Loucy (cell line): Measurements from ENCODE around the gene TMEM191C.
"Not testable (repeated sequence)": the region's sequence is repeated elsewhere in the genome, so short reads cannot be mapped to it uniquely, and the experiment has no call there.

Source experiments
- H2AFZ ChIP-seq: fragments of 200-600 bp; sonication (generic); 2 replicates; pipeline ENCODE4 v1.6.0; 2016; ENCODE audit warnings: antibody characterized with exemption, mild to moderate bottlenecking, low read length, moderate library complexity
- H3F3A ChIP-seq: fragments of 200-600 bp; 2 replicates; pipeline ENCODE4 v1.6.0; 2016; ENCODE audit warnings: antibody characterized with exemption, low read depth, mild to moderate bottlenecking
- H3K27me3 ChIP-seq: fragments of 200-600 bp; sonication (generic); 2 replicates; pipeline ENCODE4 v1.6.1; 2014; ENCODE audit warnings: low read length, mild to moderate bottlenecking; ENCODE audit not compliant: insufficient read depth, poor library complexity, severe bottlenecking
- H3K36me3 ChIP-seq: fragments of 200-600 bp; sonication (generic); 2 replicates; pipeline ENCODE4 v1.6.1; 2016; ENCODE audit warnings: low read length; ENCODE audit not compliant: insufficient read depth
- H3K4me1 ChIP-seq: fragments of 200-600 bp; sonication (generic); 2 replicates; pipeline ENCODE4 v1.5.1; 2014; ENCODE audit warnings: low read length, mild to moderate bottlenecking; ENCODE audit not compliant: insufficient read depth, poor library complexity, severe bottlenecking
- H3K4me2 ChIP-seq: fragments of 200-600 bp; sonication (generic); 2 replicates; pipeline ENCODE4 v1.6.0; 2014; ENCODE audit warnings: antibody characterized with exemption, low read length, low read depth, mild to moderate bottlenecking; ENCODE audit not compliant: poor library complexity, severe bottlenecking
- H3K4me3 ChIP-seq: fragments of 200-600 bp; sonication (generic); 2 replicates; pipeline ENCODE4 v1.5.1; 2014; ENCODE audit warnings: low read length, mild to moderate bottlenecking, mixed read lengths; ENCODE audit not compliant: poor library complexity, severe bottlenecking
- H3K79me2 ChIP-seq: fragments of 200-600 bp; sonication (generic); 2 replicates; pipeline ENCODE4 v1.6.1; 2014; ENCODE audit warnings: low read length; ENCODE audit not compliant: insufficient read depth
- H3K9ac ChIP-seq: fragments of 200-600 bp; sonication (generic); 2 replicates; pipeline ENCODE4 v1.6.0; 2014; ENCODE audit warnings: mild to moderate bottlenecking, low read depth, low read length, moderate library complexity; ENCODE audit not compliant: poor library complexity, severe bottlenecking
- H3K9me2 ChIP-seq: fragments of 200-600 bp; sonication (generic); replicated peaks from 2 replicates; pipeline ENCODE4 v1.6.1; 2016; ENCODE audit warnings: low read depth, low read length, mixed read lengths
- H3K9me3 ChIP-seq: fragments of 200-600 bp; sonication (generic); 2 replicates; pipeline ENCODE4 v1.6.1; 2014; ENCODE audit warnings: mild to moderate bottlenecking, antibody characterized with exemption, low read length, low read depth; ENCODE audit not compliant: insufficient read depth
- H4K20me1 ChIP-seq: fragments of 200-600 bp; sonication (generic); 2 replicates; pipeline ENCODE4 v1.6.0; 2014; ENCODE audit warnings: antibody characterized with exemption, low read length, mild to moderate bottlenecking; ENCODE audit not compliant: insufficient read depth, poor library complexity, severe bottlenecking
- CTCF ChIP-seq: fragments of 200-600 bp; sonication (generic); conservative IDR thresholded peaks from 2 replicates; pipeline ENCODE4 v1.5.1; 2014; ENCODE audit warnings: mild to moderate bottlenecking, antibody characterized with exemption, low read length
- EZH2phosphoT487 ChIP-seq: fragments of 200-600 bp; IDR thresholded peaks from 2 replicates; pipeline ENCODE4 v1.6.1; 2018; ENCODE audit warnings: antibody characterized with exemption, mild to moderate bottlenecking, moderate library complexity, borderline replicate concordance

TMEM191C gene

GRCh38 chr22:21455334-21456089 is 11.7 kb upstream of the TMEM191C start:
- Histone ChIP-seq H3K27me3 (no peaks in the 10 kb centered on the region), H3K4me2 (no peak overlapping the region), H3K4me1 (no peaks in the 10 kb centered on the region), H3K4me3 (no peak overlapping the region), H3K79me2 (no peaks in the 10 kb centered on the region), H3K9ac (no peak overlapping the region), H4K20me1 (no peaks in the 10 kb centered on the region), H3K36me3 (0 out of 2 replicates have a peak, but pooled peaks cover 2% of the 10 kb centered on the region), H3K9me2 (no peaks in the 10 kb centered on the region), H3K9me3 (no peaks in the 10 kb centered on the region), H2AFZ (no peak overlapping the region), H3F3A (no peaks in the 10 kb centered on the region)
- no peak for TF ChIP-seq CTCF
- TF ChIP-seq EZH2phosphoT487: no peak

GRCh38 chr22:21457023-21457787 is 10.0 kb upstream of the TMEM191C start:
- no peaks in the 10 kb centered on the region for H3K36me3 ChIP-seq
- H3K4me2 ChIP-seq: no peak overlapping the region
- H3K9me3 ChIP-seq: no peaks in the 10 kb centered on the region
- H4K20me1 ChIP-seq: no peaks in the 10 kb centered on the region
- no peaks in the 10 kb centered on the region for H3K4me1 ChIP-seq
- no peaks in the 10 kb centered on the region for H3K79me2 ChIP-seq
- H3K4me3 ChIP-seq: no peak overlapping the region
- no peaks in the 10 kb centered on the region for H3F3A ChIP-seq
- TF ChIP-seq CTCF (no peak), EZH2phosphoT487 (no peak)
- H2AFZ ChIP-seq: no peak overlapping the region
- no peaks in the 10 kb centered on the region for H3K27me3 ChIP-seq
- H3K9me2 ChIP-seq: no peaks in the 10 kb centered on the region
- no peak overlapping the region for H3K9ac ChIP-seq

- not testable (repeated sequence) for H3K9me3 ChIP-seq, H3K9me2 ChIP-seq, H3K4me3 ChIP-seq, H3K9ac ChIP-seq, H3K4me1 ChIP-seq, H4K20me1 ChIP-seq, H3K4me2 ChIP-seq, H2AFZ ChIP-seq, H3F3A ChIP-seq, H3K36me3 ChIP-seq, H3K79me2 ChIP-seq, H3K27me3 ChIP-seq
Measured at GRCh38 chr22:21462672-21463071, 4.5 kb upstream of the TMEM191C start.

- H3K9ac ChIP-seq, H3K4me2 ChIP-seq, H3K4me1 ChIP-seq, H3K27me3 ChIP-seq, H3K36me3 ChIP-seq, H2AFZ ChIP-seq, H3K9me3 ChIP-seq, H3K79me2 ChIP-seq, H3F3A ChIP-seq, H4K20me1 ChIP-seq, H3K9me2 ChIP-seq: not testable (repeated sequence)
- peak overlapping the region; percentile 52 for H3K4me3 ChIP-seq
Measured at GRCh38 chr22:21468194-21469096, 1.3 kb downstream of the TMEM191C start.

GRCh38 chr22:21469097-21469994 is 2.2 kb downstream of the TMEM191C start:
- H3K4me2 ChIP-seq, H3K9me3 ChIP-seq, H3F3A ChIP-seq, H3K79me2 ChIP-seq, H3K4me1 ChIP-seq, H3K9me2 ChIP-seq, H3K36me3 ChIP-seq, H3K9ac ChIP-seq, H2AFZ ChIP-seq, H4K20me1 ChIP-seq, H3K27me3 ChIP-seq, H3K4me3 ChIP-seq: not testable (repeated sequence)
